Measurements from ENCODE around the gene PATL1. TPM values are rescaled to one million over a fixed set of nuclear protein-coding genes. Genes with fewer than 3 reads are reported as not detected.

Gene PATL1
- total and polyA plus RNA-seq, 2 of the 8 experiments (the other 6 are each of a cell fraction or from before 2014, with no cell fraction given), result 30.4 to 33.4 TPM

DNA sequence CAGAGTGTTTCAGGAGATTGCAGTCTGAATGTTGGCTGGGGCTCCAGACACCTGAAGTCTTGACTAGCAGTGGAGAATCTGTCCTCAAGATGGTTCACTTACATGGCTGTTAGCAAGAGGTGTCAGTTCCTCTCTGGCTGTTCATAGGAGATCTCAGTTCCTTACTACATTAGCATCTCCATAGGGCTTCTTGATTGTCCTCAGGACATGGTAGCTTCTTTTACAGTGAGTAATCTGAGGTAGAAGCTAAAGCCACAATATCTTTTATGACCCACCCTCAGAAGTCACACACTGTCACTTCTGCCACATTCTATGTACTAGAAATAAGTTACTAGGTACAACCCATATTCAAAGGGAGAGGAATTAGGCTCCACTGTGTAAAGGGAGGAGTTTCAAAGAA lies 10.5 kb upstream of the PATL1 start:
- no peak overlapping the region for H2BK12ac ChIP-seq (ENCODE audit: low read depth, low read length)
- no peaks in the 10 kb centered on the region for H3K79me2 ChIP-seq (ENCODE audit: control insufficient read depth in 1 of 2, insufficient read depth in 2 of 2, low read length in 2 of 2)
- POLR2A ChIA-PET (ENCODE audit: partially characterized antibody), result no interaction called here
- H4K8ac ChIP-seq (ENCODE audit: extremely low read depth, insufficient read depth, low read length), result no peak overlapping the region
- H4K20me1 ChIP-seq (replicated peaks in 1 of 2; ENCODE audit: control insufficient read depth in 1 of 2, insufficient read depth in 2 of 2, low read length in 2 of 2), result no peaks in the 10 kb centered on the region
- H3K4ac ChIP-seq (replicated peaks; ENCODE audit: insufficient read length, low read depth, low read length), result no peak overlapping the region
- H4K5ac ChIP-seq (ENCODE audit: insufficient read length, low read depth, low read length), result no peak overlapping the region
- no peak overlapping the region for H2BK15ac ChIP-seq (ENCODE audit: low read length)
- H3K14ac ChIP-seq (ENCODE audit: insufficient read length), result no peak overlapping the region
- H3K36me3 ChIP-seq (ENCODE audit: control insufficient read depth in 2 of 4, insufficient read depth in 4 of 4, low read length in 3 of 4), result no peaks in the 10 kb centered on the region
- H3K18ac ChIP-seq (ENCODE audit: extremely low read depth, low read length), result no peak overlapping the region
- H4K91ac ChIP-seq (replicated peaks; ENCODE audit: insufficient read length, low read length), result no peak overlapping the region
- no peak overlapping the region for H3K4me2 ChIP-seq (ENCODE audit: insufficient read depth in 1 of 2, low read depth in 2 of 2, low read length in 2 of 2)
- CTCF ChIA-PET (ENCODE audit: partially characterized antibody), result interaction anchor here (2.2 to 3.0 kb wide), 3 partner anchors 10 to 13 kb away, joined by 9 to 11 read pairs (median 11); partner anchors contain the start of gene PATL1
- H3K23me2 ChIP-seq (ENCODE audit: low read depth, low read length), result no peaks in the 10 kb centered on the region
- no peaks in the 10 kb centered on the region for H3K27me3 ChIP-seq (replicated peaks in 1 of 4; ENCODE audit: control insufficient read depth in 3 of 4, extremely low read depth in 1 of 4, insufficient read depth in 3 of 4, low read length in 3 of 4)
- H2BK5ac ChIP-seq (ENCODE audit: low read depth, low read length), result no peak overlapping the region
- H3K23ac ChIP-seq (ENCODE audit: insufficient read length), result no peak overlapping the region
- H3K27ac ChIP-seq (ENCODE audit: low read depth, low read length), result no peak overlapping the region
- no peak for DNase-seq (ENCODE audit: low read depth in 1 of 2, low spot score in 2 of 2)
- H2BK120ac ChIP-seq (replicated peaks; ENCODE audit: low read depth, low read length), result no peak overlapping the region
- H2AFZ ChIP-seq (ENCODE audit: low read length), result no peak overlapping the region; the same call in 1 of the 2 replicates
- no peak overlapping the region for H3K56ac ChIP-seq (replicated peaks; ENCODE audit: insufficient read length, low read depth, low read length)
- H3K9me3 ChIP-seq (ENCODE audit: insufficient read depth in 2 of 2, low read depth in 1 of 2, low read length in 1 of 2), result no peaks in the 10 kb centered on the region
- no peak for FAIRE-seq
- no peak overlapping the region for H2AK5ac ChIP-seq (ENCODE audit: low read depth, low read length)
- 0 out of 7 replicates have a peak, but pooled peaks cover 0 to 3% (median 0%) of the 10 kb centered on the region in 4 experiments for H3K4me1 ChIP-seq (replicated peaks in 1 of 4; ENCODE audit: control insufficient read depth in 3 of 4, insufficient read depth in 4 of 4, low read length in 3 of 4)
- H3K9ac ChIP-seq (replicated peaks in 1 of 4; ENCODE audit: extremely low read depth in 1 of 4, low read depth in 3 of 4, low read length in 3 of 4), result no peak overlapping the region
- no peak overlapping the region for H2BK20ac ChIP-seq (ENCODE audit: low read length)
- H3K4me3 ChIP-seq (ENCODE audit: extremely low read depth in 1 of 4, insufficient read depth in 2 of 4, low read depth in 3 of 4, low read length in 4 of 4), result no peak overlapping the region
- H3K79me1 ChIP-seq (ENCODE audit: low read depth, low read length), result no peaks in the 10 kb centered on the region
- TF ChIP-seq CHD2 (IDR thresholded peaks at IDR 0.05; ENCODE audit: low read length), result no peak
- no peak for TF ChIP-seq TBP (IDR thresholded peaks at IDR 0.05; ENCODE audit: low read depth, low read length)
- TF ChIP-seq CEBPB (IDR thresholded peaks at IDR 0.05; ENCODE audit: low read depth, low read length), result no peak
- no peak for TF ChIP-seq BCL11A (IDR thresholded peaks at IDR 0.05; ENCODE audit: low read depth in 2 of 2, low read length in 2 of 2)
- TF ChIP-seq POLR2AphosphoS5 (IDR thresholded peaks at IDR 0.05; ENCODE audit: low read depth, low read length), result no peak
- TF ChIP-seq CREB1 (IDR thresholded peaks at IDR 0.05), result no peak
- no peak for TF ChIP-seq FOSL1 (IDR thresholded peaks at IDR 0.05; ENCODE audit: insufficient read depth, low read depth, low read length)
- no peak for TF ChIP-seq KDM1A (IDR thresholded peaks at IDR 0.05; ENCODE audit: borderline replicate concordance, low read length)
- no peak for TF ChIP-seq CBX5 (IDR thresholded peaks at IDR 0.05; ENCODE audit: low read depth, low read length)
- no peak for TF ChIP-seq KDM4A (IDR thresholded peaks at IDR 0.05; ENCODE audit: low read depth, low read length, severe bottlenecking)
- no peak for TF ChIP-seq EGR1 (IDR thresholded peaks at IDR 0.05; ENCODE audit: borderline replicate concordance, low read depth, low read length)
- no peak for TF ChIP-seq EZH2 (IDR thresholded peaks at IDR 0.05; ENCODE audit: low read depth, low read length, severe bottlenecking)
- no peak for TF ChIP-seq TAF1 (IDR thresholded peaks at IDR 0.05; ENCODE audit: low read depth, low read length)
- no peak for TF ChIP-seq RBBP5 (IDR thresholded peaks at IDR 0.05; ENCODE audit: borderline replicate concordance, low read depth, low read length)
- TF ChIP-seq CTBP2 (IDR thresholded peaks at IDR 0.05; ENCODE audit: borderline replicate concordance, insufficient read depth, insufficient read length, low read length), result no peak
- TF ChIP-seq, protein P1, sequence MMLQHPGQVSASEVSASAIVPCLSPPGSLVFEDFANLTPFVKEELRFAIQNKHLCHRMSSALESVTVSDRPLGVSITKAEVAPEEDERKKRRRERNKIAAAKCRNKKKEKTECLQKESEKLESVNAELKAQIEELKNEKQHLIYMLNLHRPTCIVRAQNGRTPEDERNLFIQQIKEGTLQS (IDR thresholded peaks at IDR 0.05; ENCODE audit: insufficient read depth, low read depth, low read length), result no peak

All from H1 (cell line).